Neural cell (in vitro differentiated cells): ENCODE measurements around the gene NET1. TPM values are rescaled to one million over a fixed set of nuclear protein-coding genes. Genes with fewer than 3 reads are reported as not detected.

Experiments used
- H2AFZ ChIP-seq: fragments of 200-600, 300-800 bp; sonication (generic), shearing (Covaris generic); 2 replicates; pipeline ENCODE4 v1.6.0; 2014; ENCODE audit warnings: low read depth, mild to moderate bottlenecking, antibody characterized with exemption, low read length, moderate library complexity
- H3F3A ChIP-seq: fragments of 200-600 bp; shearing (Covaris generic); 2 replicates; pipeline ENCODE4 v1.6.1; 2016; ENCODE audit warnings: mild to moderate bottlenecking, moderate library complexity, mixed read lengths, antibody characterized with exemption, low read length; ENCODE audit not compliant: insufficient read depth, poor library complexity, severe bottlenecking
- H3K27ac ChIP-seq: fragments of 200-600, 300-800 bp; sonication (generic), shearing (Covaris generic); 2 replicates; pipeline ENCODE4 v1.5.1; 2014; ENCODE audit warnings: mild to moderate bottlenecking, low read length, moderate library complexity
- H3K27me3 ChIP-seq: fragments of 300-800, 200-600 bp; sonication (generic), shearing (Covaris generic); 2 replicates; pipeline ENCODE4 v1.6.0; 2014; ENCODE audit warnings: mild to moderate bottlenecking, low read depth, low read length, moderate library complexity; ENCODE audit not compliant: insufficient read depth
- H3K36me3 ChIP-seq: fragments of 300-800, 200-600 bp; sonication (generic), shearing (Covaris generic); 2 replicates; pipeline ENCODE4 v1.5.1; 2014; ENCODE audit warnings: mild to moderate bottlenecking, antibody characterized with exemption, low read length, moderate library complexity; ENCODE audit not compliant: insufficient read depth
- H3K4me2 ChIP-seq: fragments of 300-800, 200-600 bp; sonication (generic), shearing (Covaris generic); 2 replicates; pipeline ENCODE4 v1.6.0; 2014; ENCODE audit warnings: mild to moderate bottlenecking, low read length
- H3K4me3 ChIP-seq: fragments of 300-800, 200-600 bp; sonication (generic), shearing (Covaris generic); 2 replicates; pipeline ENCODE4 v1.5.1; 2014; ENCODE audit warnings: mild to moderate bottlenecking, low read length, moderate library complexity
- H3K79me2 ChIP-seq: fragments of 200-600 bp; shearing (Covaris generic); replicated peaks from 2 replicates; pipeline ENCODE4 v1.6.0; 2014; ENCODE audit warnings: mild to moderate bottlenecking, low read length, moderate library complexity; ENCODE audit not compliant: insufficient read depth
- H3K9ac ChIP-seq: fragments of 300-800, 200-600 bp; sonication (generic), shearing (Covaris generic); 2 replicates; pipeline ENCODE4 v1.6.1; 2016; ENCODE audit warnings: mild to moderate bottlenecking, low read length, mixed read lengths
- H3K9me2 ChIP-seq: fragments of 200-600 bp; shearing (Covaris generic); 2 replicates; pipeline ENCODE4 v1.6.1; 2016; ENCODE audit warnings: mild to moderate bottlenecking, low read length, mixed read lengths; ENCODE audit not compliant: insufficient read depth
- H3K9me3 ChIP-seq: fragments of 200-600, 300-800 bp; sonication (generic), shearing (Covaris generic); 2 replicates; pipeline ENCODE4 v1.6.1; 2016; ENCODE audit warnings: mild to moderate bottlenecking, mixed run types, low read length, moderate library complexity, mixed read lengths
- H4K20me1 ChIP-seq: fragments of 200-600 bp; shearing (Covaris generic); 2 replicates; pipeline ENCODE4 v1.6.1; 2016; ENCODE audit warnings: mild to moderate bottlenecking, mixed run types; ENCODE audit not compliant: insufficient read depth
- CTCF ChIP-seq: fragments of 450-650 bp; IDR thresholded peaks from 2 replicates; pipeline ENCODE4 v1.5.1; 2014; ENCODE audit warnings: antibody characterized with exemption, mild to moderate bottlenecking, moderate library complexity; ENCODE audit not compliant: poor library complexity, severe bottlenecking
- EP300 ChIP-seq: fragments of 450-650 bp; conservative IDR thresholded peaks from 2 replicates; pipeline ENCODE4 v1.6.1; 2014; ENCODE audit warnings: antibody characterized with exemption, mild to moderate bottlenecking, moderate library complexity; ENCODE audit not compliant: poor library complexity, severe bottlenecking
- EZH2 ChIP-seq: fragments of 200-600, 300-800 bp; shearing (Covaris generic), sonication (generic); IDR thresholded peaks from 2 replicates; pipeline ENCODE4 v1.6.1; 2014; ENCODE audit warnings: antibody characterized with exemption, low read length, borderline replicate concordance, mild to moderate bottlenecking; ENCODE audit not compliant: insufficient read depth, poor library complexity, severe bottlenecking
- MXI1 ChIP-seq: fragments of 450-650 bp; conservative IDR thresholded peaks from 2 replicates; pipeline ENCODE4 v1.6.1; 2014; ENCODE audit warnings: antibody characterized with exemption, mild to moderate bottlenecking; ENCODE audit not compliant: poor library complexity, severe bottlenecking
- POLR2AphosphoS5 ChIP-seq: IDR thresholded peaks from 2 replicates; pipeline ENCODE4 v1.6.1; 2012
- RAD21 ChIP-seq: fragments of 450-650 bp; conservative IDR thresholded peaks from 2 replicates; pipeline ENCODE4 v1.6.1; 2014; ENCODE audit warnings: antibody characterized with exemption, mild to moderate bottlenecking, moderate library complexity
- REST ChIP-seq: IDR thresholded peaks from 2 replicates; pipeline ENCODE4 v1.6.1; 2012; ENCODE audit warnings: borderline replicate concordance
- SMC3 ChIP-seq: fragments of 450-650 bp; conservative IDR thresholded peaks from 2 replicates; pipeline ENCODE4 v1.6.1; 2014; ENCODE audit warnings: antibody characterized with exemption, mild to moderate bottlenecking, moderate library complexity; ENCODE audit not compliant: poor library complexity
- TAF1 ChIP-seq: IDR thresholded peaks from 2 replicates; pipeline ENCODE4 v1.6.1; 2012; ENCODE audit warnings: low read depth
- polyA plus RNA-seq: library from polyadenylated mRNA; depleted of rRNA; stranded (reverse); fragments of >200 nt; gene quantifications from 2 replicates; pipeline ENCODE4 v1.2.3, GENCODE V29; 2014

Gene NET1
- polyA plus RNA-seq, 1 donor from 2014 or later: 8.0 TPM

- no peak overlapping the region for H3K27ac ChIP-seq
- H3K27me3 ChIP-seq: no peaks in the 10 kb centered on the region
- no peak overlapping the region for H3K4me2 ChIP-seq
- H3K79me2 ChIP-seq: no peaks in the 10 kb centered on the region
- no peak for TF ChIP-seq POLR2AphosphoS5
- H4K20me1 ChIP-seq: no peaks in the 10 kb centered on the region
- no peak overlapping the region for H2AFZ ChIP-seq
- no peak overlapping the region for H3K9ac ChIP-seq
- H3K4me3 ChIP-seq: no peak overlapping the region
- no peaks in the 10 kb centered on the region for H3K9me3 ChIP-seq
- H3K36me3 ChIP-seq: no peaks in the 10 kb centered on the region
- no peaks in the 10 kb centered on the region for H3K9me2 ChIP-seq
- H3F3A ChIP-seq: no peaks in the 10 kb centered on the region
Measured at GRCh38 chr10:5462841-5463293, 50.5 kb downstream of the NET1 start.

- Histone ChIP-seq H3K27me3 (no peaks in the 10 kb centered on the region), H3K4me3 (no peak overlapping the region), H4K20me1 (no peaks in the 10 kb centered on the region), H3K36me3 (no peaks in the 10 kb centered on the region), H3K27ac (no peak overlapping the region), H3K79me2 (no peaks in the 10 kb centered on the region), H2AFZ (no peak overlapping the region), H3F3A (no peaks in the 10 kb centered on the region), H3K9ac (no peak overlapping the region), H3K9me2 (no peaks in the 10 kb centered on the region), H3K4me2 (no peak overlapping the region), H3K9me3 (no peaks in the 10 kb centered on the region)
- no peak for TF ChIP-seq SMC3
- TF ChIP-seq POLR2AphosphoS5: no peak
- TF ChIP-seq TAF1: no peak
- TF ChIP-seq REST: no peak
- TF ChIP-seq CTCF: no peak
- no peak for TF ChIP-seq MXI1
- no peak for TF ChIP-seq RAD21
- no peak for TF ChIP-seq EP300
Measured at GRCh38 chr10:5464546-5464945, 52.2 kb downstream of the NET1 start.

- no peak overlapping the region for H3K4me2 ChIP-seq
- no peak overlapping the region for H3K27ac ChIP-seq
Measured at GRCh38 chr10:5465976-5466450, 53.7 kb downstream of the NET1 start.

More at GRCh38 chr10:5465976-5466450, 53.7 kb downstream of the NET1 start:
- Histone ChIP-seq H3F3A (no peaks in the 10 kb centered on the region), H2AFZ (no peak overlapping the region), H3K79me2 (no peaks in the 10 kb centered on the region), H3K9me3 (no peaks in the 10 kb centered on the region), H3K4me3 (no peak overlapping the region), H3K36me3 (no peaks in the 10 kb centered on the region), H3K9me2 (no peaks in the 10 kb centered on the region), H3K9ac (no peak overlapping the region), H4K20me1 (no peaks in the 10 kb centered on the region), H3K27me3 (no peaks in the 10 kb centered on the region)
- TF ChIP-seq EP300 (no peak), RAD21 (no peak), POLR2AphosphoS5 (no peak), REST (no peak), EZH2 (no peak), SMC3 (no peak), CTCF (no peak), TAF1 (no peak), MXI1 (no peak)
